G401.6 (cell line): ENCODE results near the gene UNC13B.

Experiments used
- FAIRE-seq: peaks from 2 replicates; lab custom pipeline; 2012; peaks lifted over from hg19 to GRCh38; lab: Jason Lieb, UNC

Gene UNC13B

DNA sequence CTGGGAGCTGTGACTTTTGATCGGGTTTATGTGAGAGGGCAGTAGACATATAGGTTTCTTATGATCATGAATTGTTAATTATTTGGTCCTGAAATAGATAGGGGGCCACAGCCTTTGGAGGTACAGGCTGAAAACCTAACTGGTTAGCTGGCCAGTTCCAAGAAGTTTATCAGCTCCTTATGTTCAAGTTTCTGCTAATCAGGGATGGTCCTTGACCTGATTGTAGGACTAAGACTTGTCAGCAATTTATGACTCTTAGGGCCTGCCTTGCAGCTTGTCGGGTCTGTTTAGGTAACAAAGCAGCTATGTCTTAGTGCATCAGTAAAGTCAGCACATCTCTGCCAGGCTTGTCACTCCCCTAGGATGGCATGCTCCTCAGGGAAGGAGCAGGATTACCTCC lies 176.3 kb downstream of the UNC13B start:
- no peak for FAIRE-seq

DNA sequence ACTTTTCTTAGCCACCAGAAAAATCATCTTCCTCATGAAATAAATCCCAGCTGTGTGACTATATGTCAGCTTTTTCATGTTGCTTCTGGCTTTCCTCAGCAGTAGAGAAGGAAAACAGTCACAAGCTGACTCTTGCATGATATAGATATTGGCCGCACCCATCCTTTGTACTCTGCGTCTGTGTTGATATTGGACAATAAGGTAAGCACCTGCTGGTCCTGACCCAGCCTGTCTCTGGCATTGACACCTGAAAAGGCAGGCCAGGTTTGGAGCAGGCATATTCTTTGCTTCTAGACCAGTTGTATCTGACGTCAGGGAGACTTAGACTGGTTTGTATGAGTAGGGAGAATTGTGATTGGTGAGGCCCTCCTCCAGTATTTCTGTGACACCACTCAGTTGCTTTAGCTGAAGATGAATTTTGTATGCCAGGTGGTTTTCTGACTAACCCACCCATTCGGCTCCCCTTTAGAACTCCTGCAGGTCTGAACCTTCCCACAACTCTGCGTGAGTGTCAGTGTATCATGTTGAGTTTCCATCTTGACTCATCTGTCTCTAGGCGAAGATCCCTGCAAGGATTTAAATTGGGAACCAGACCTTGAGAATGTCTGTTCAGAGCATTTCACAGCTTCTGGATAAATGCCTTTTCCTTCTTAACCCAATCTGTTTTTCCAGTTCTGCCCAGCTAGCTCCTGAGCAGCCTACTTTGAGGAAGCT lies 176.9 kb downstream of the UNC13B start:
- FAIRE-seq: no peak

DNA sequence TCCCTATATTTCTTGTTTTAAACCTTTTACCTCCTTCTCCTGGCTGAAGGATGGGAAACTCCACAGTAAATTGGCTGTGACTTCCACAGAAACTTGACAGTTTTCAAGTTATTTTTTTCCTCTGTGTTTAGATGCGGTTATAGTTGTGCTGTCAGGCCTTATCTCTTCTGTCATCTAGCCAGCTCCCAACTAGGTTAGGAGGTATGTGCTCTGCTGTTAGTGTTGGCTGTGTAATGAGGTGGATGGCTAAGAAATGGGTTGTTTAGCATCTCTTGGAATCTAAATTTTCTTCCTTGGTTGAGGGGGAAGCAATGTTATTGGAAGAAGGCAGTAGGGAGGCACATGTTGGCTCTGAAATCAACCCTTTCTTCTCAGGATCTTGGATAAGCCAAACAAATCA lies 178.2 kb downstream of the UNC13B start:
- no peak for FAIRE-seq

DNA sequence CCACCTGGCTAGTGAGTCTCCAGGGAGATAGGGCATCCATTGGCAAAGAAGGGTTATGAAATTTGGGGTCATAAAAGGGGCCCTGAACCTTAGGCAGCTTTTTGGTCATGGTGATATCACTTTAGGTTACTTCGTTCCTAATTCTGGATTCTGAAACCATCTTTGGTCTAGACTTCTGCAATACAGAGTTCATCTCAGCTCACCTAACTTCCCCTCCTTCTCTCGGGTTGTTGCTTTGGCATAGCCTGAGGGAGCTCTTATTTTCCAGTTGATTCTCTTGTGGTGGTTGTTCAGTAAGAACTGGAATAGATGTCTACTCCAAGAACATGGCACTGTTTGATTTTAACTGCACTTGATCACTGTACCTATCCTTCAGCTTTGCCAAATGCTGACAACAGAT lies 179.2 kb downstream of the UNC13B start:
- no peak for FAIRE-seq

DNA sequence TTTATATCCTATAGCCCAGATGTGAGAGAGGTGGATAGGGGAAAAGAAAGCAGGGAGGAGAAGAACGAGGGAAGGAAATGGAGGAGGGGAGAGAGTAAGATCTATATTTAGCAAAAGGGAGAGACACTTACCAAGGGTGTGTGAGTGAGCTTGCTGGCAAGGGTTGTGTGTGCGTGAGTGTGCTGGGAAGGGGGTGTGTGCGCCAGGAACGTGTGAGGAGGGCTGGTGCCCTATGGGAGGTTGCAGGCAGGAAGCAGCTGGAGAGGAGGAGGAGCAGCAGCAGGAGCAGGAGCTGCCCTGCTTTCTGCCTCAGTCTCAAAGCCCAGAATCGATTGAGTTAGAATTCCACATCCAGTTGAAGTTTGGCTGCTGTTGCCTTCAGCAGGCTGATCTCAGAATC lies 179.8 kb downstream of the UNC13B start:
- FAIRE-seq: no peak

DNA sequence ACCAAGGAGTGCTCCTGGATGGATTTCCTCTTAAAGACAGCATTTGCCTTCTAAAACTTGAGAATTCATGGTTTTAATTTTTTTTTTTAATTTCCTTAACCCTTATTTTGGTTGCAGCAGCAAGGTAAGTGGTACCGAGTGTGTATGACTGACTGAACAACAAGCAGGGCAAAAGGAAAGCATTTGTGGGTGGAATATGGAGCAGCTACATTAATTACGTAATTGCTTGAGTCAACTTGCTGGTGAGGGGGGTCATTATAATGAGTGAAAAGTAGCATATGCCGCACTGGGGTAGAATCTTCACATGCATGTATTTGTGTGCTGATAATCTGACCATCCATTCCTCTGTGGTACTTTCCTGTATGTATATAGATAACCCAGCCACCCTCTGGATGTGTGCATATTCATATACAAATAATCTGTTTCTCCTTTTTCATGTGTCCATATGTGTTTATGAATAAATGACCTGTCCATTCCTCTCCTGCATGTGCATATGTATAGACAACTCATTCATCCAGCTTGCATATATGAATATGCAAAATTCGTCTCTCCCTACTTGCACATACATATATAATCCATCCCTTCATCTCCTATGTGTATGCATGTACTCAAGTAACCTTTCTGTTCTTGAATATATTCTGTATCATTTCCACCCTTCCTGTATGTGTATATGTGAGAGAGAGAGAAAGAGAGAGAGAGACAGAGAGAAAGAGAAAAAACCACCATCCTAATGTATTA lies 180.6 kb downstream of the UNC13B start:
- no peak for FAIRE-seq

DNA sequence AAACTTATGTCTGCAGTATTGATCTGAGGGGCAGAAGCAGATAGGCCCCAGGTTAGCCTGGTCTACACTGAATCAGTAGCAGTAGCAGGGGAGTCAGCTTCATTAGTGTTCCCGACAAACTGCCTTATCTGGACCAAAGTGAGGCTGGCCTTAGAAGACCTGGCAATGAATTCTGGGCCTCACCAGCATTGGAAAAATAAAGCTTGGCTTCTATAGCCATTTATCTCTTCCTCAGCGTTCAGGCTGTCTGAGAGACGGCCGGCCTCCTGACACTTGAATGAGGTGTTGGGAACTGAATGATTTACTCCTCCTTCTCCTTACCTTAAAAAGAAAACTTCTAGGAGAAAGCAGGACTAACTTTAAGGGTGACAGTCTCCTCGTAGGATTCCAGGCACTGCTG lies 186.3 kb downstream of the UNC13B start:
- FAIRE-seq: no peak

DNA sequence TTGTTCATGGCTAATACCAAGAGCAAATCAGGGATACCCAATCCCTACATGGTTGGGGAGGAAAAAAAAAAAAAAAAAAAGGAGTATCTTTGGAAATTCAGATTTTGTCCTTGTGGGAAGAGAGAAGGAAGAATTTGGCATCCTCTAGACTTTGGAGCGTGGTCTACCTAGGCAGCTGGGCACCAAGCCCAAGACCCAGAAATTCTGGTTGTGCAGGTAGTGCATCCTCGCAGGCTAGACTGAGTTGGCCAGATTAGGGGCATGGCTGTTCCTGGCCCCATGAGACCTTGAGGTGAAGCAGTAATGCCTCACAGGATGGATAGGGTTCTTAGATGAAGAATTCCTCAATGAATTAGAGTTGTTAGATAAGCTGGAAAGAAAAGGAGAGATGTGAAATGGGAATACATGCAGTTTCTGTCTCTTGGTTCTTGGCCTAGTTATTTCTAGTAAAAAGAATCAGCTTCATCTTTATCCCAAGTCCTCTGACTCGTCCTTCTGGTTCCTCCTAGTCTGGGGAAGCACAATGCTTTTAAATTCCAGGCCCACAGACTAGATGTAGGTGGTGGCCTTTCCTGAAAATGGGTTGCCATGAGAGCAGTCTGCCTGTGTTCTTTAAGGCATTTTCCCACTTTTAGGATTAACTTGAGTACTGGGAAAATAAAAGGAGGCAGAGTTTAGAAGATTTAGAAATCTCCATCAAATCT lies 187.6 kb downstream of the UNC13B start:
- no peak for FAIRE-seq

DNA sequence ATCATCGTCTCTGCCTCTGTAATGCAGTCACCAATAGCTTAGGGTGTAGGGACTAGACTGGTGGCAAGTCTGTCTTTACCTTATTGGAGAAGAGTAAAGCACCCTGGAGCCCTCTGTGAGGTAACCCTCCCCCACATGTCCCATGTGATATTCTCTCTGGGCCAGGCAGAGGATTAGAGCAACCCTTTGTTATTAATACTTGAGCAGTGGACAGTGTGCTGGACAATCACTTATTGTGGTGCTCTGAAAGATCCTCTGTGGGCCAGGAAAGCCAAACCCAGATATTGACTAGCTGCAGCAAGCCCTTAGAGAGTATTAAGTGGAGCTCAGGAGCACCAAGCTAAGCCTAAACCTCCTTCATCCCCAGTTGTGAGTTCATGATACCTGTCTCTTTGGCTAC lies 188.4 kb downstream of the UNC13B start:
- FAIRE-seq: no peak

DNA sequence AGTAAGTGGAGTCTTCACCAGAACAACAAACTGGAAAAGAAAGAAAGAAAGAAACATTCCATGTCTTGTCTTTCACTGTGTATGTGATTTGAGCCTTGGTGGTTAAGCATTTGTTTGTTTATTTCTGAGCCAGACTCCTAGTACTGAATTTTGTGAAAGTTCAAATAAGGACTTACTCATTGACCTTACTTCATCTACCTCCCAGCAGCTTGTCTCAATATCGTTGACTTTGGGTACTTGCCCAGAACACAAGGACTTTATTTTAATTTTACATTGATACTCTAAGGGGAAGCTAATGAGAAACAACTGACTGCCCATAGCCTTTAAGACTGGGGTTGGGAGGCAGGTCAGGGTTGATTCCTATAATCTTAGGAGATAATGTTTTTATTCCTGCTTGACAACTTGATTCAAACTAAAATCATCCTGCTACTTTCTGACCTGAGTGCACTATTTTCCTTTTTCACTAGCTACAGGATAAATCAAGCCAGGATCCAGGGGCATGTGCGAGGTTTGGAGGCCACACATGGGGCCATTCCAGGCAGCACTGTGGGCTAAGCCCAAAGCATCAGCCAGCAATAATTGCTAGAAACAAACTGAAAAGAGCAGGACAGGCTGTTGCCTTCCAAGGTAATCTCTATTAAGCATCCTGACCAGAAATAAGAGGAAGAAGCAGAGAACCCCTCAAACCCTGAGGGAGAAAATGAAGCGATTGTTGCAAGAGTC lies 189.2 kb downstream of the UNC13B start:
- FAIRE-seq: no peak

DNA sequence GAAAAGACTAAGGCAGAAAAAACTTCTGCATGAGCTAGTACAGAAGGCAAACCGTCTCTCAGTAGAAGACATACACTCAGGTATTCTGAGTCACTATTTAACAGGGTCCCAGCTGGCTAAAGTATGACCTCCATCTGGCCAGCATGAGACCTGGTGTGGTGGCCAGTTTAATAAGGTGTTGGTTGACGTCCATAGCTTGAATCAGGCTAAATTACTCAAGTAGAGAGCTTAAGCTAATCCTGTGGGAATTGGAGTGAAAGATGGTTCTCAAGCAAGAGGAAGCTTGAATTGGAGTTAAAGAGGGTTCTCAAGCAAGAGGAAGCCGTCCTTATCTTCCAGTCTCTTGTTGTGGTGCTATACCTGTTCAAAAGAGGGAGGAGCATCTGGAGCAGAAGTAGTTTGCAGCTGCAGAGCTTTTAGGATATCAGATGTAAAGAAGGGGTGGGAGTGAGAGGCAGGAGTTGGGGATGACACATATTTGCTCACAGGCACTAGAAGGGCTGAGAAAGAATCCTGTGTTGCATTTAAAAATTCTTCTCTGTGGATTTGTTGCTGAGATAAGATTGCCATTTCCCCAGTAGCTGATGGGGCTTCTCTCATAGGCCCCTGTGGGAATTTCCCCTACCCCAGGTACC lies 192.0 kb downstream of the UNC13B start:
- FAIRE-seq: no peak

DNA sequence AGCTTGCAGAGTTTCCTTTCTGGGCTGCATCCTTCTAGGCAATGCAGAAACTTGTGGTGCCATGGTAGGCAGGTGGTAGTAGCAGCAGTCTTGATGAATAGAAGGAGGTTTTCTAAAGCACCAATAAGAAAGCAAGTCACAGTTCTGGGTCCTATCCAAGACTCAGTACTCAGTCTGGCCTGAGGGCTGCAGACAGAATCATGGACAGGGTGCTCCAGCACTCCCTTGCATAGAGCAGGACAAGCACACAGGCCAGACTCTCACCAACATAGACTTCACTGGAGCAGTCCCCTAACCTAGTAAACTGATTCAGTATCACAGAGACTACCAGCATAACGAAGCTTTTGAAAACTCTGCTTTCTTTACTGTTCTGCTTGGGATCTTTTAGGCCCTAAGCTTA lies 194.1 kb downstream of the UNC13B start:
- no peak for FAIRE-seq

DNA sequence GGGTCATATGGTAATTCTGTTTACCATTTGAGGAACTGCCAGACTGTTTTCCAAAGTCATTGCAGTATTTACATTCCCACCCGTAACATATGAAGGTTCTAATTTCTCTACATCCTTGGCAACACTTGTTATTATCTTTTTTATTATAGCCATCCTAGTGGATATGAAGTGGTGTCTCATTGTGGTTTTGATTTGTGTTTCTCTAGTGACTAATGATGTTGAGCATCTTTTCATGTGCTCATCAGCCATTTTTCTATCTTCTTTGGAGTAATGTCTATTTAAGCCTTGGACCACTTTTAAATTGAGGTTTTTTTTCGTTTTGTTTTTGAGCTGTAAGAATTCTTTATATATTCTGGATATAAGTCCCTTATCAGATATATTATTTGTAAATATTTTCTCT lies 195.3 kb downstream of the UNC13B start:
- no peak for FAIRE-seq

DNA sequence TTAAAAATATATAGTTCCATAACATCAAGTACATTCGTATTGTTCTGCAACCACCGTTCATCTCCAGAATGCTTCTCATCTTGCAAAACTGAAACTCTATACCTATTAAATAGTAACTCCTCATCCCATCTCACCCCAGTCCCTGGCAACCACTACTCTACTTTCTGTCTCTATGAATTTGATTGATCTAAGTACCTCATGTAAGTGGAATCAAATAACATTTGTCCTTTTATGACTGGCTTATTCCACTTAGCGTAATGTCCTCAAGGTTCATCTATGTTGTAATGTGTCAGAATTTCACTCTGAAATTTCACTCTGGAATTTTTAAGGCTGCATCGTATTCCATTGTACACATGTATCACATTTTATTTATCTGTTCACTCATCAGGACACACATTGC lies 196.0 kb downstream of the UNC13B start:
- FAIRE-seq: no peak

DNA sequence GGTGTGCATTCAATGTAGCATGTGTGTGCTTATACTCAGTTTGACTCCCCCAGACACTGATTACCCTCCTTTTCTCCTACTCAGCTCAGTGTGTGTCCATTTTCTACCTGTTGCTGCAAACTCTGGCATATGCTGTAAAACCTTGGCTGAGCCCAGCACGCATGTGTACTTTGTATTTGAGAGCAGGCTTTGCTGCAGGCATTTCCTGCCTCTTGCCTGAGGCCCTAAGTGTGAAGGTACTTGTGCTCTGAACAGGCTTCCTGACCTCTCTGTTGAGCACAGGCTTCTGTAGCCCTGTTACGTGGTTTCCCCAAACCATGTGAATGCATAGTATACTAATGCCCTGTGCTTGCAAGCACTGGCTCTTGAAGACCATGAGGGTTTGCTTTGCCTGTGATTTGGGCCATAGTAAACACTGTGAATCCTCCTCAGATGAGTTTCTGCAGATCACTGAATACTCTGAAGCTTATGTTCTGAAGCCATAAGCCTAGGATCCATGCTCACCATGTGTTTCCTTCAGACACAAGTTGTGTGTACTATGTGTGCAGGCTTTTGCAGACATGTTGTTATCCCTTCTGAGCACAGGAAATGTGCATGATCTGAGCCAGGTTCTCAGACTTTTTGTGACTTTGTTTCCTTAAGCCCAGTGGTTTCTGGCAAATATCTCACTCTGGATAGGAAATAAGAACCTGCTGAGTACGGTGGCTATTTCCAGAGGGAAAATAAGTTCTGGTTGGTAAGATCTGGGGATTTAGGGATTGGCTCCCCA lies 203.2 kb downstream of the UNC13B start:
- FAIRE-seq: no peak

DNA sequence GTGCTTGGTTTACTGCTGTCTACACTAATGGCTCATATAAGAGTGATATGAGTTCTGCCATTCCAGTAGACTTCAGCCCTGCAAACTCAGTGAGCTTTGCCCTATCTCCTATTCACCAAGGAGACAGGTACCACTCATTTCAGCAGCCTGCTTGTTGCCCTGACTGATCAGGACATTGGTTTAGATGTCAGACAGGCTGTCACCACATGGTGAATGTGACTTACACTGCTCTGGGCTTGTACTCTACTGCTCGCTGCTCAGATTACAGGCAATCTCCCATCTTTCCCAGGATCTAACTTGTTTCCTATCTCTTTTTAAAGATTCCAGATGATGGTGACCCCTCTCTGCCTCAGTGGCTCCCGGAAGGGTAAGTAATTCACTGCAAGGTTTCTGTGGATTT lies 204.8 kb downstream of the UNC13B start:
- no peak for FAIRE-seq

DNA sequence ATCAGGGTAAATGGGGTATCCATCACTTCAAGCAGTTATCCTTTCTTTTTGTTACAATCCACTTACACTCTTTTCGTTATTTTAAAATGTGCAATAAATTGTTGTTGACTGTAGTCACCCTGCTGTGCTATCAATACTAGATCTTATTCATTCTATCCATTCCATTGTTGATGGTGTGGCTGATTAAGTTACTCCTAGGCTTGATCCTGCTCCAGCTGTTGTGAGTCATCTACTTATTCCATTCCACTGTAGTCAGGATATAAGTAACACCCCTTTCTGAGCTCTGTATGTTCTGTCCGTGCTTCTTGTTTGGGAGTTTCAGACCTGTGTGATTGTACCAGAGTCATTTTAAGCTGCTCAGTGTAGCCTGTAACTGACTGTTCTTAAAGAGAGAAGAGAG lies 205.6 kb downstream of the UNC13B start:
- no peak for FAIRE-seq

DNA sequence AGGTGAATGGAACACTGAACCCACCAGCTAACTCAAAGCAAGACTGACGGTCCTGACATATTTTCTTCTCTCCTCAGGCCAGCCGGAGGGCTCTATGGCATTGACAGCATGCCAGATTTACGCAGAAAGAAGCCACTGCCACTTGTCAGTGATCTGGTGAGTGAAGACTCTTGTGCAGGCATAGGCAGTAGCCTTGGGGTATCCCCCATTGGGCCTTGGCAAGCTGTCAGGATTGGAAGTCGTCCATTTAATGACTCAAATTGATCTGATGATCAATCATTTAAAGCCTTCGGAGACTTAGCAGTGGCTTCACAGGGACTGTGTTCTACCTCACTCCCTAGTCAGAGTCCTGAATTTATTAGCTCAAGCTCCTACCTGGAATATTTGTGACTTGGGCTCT lies 208.4 kb downstream of the UNC13B start:
- no peak for FAIRE-seq

DNA sequence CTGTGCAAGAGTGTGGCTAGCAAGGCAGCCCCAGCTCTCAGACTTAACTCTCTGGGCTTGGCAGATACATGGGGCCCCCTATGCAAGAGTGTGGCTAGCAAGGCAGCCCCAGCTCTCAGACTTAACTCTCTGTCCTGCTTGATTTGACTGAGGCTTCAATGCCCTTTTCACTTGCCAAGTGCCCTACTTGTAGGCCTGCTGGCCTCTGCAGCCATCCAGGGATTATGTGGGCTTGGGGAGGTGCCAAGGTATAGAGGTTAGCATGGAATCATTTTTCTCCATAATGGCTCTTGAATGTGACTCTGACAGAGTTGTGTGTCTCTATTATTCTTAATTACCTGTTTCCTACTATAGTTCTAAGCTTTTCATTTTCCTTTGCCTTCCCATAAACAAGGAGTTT lies 212.6 kb downstream of the UNC13B start:
- FAIRE-seq: no peak

DNA sequence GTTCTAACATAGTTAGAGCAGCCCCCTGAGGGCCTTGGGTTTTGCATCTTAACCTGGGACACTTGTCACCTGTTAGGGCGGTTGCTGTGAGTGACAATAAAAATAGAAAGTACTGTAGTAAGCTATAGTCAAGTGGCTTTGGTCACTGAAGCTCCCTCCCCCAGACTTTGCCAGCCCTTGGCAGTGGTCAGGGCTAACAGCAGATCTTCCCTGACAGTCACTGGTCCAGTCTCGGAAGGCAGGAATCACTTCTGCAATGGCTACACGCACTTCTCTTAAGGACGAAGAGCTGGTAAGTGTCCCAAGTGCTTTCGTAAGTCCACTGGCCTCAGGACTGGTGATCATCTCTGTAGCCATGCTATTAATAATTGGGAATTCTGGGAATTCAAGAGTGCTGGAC lies 213.1 kb downstream of the UNC13B start:
- no peak for FAIRE-seq

DNA sequence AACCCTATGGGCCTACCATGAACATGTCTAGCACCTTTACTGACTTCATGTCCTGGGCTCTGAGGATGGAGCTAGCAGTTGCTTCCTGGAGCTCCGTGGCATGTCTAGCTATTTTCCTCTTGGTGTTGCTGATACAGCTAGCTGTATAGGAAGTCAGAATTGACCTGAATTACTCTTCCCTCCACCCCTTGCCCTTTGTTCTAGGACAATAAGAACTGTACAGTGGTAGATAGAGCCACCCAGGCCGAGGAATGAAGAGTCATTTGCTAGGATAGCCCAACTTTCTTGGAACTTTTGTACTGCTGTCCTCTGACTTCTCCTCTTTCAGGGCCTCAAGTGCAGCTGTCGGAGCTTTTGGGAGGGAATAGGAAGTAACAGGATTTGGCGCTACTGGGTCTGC lies 218.2 kb downstream of the UNC13B start:
- no peak for FAIRE-seq

DNA sequence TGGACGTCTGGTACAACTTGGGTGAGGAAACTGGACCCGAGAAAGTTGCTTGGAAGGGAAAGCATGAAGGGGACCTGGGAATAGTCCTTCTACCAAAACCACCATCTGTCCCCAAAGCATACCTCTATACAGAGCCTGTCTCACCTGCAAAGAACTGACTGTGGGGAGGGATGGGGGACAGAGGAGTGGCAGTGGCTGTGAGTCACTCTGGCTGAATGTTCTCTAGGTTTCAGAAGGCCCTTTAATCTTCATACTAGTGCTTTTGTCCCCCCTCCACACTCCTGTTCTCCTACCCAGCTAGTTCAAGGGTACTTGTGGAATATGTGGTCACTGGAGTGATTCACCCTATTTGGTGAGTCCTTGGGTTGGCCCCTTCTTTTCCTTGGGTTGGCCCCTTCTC lies 218.8 kb downstream of the UNC13B start:
- no peak for FAIRE-seq
